Heart right ventricle (tissue), 16 donors: Measurements from ENCODE around the gene MEF2C. TPM values are rescaled to one million over a fixed set of nuclear protein-coding genes. Genes with fewer than 3 reads are reported as not detected.

Experiments
- ATAC-seq, 8 donors: fragments of 200-7000 bp; cut with Tn5 transposase; one replicate each; pipeline ENCODE4 v1.9.1; 2020; ENCODE audit warnings: mild to moderate bottlenecking in 8 of 8, moderate library complexity in 8 of 8, moderate number of reproducible peaks in 1 of 8
- DNase-seq, 2 donors: peaks; one replicate each; pipeline ENCODE4 v3.0.0-alpha.2; 2020
- H3K27ac ChIP-seq, 10 donors: fragments of 200-600 bp; sonication (generic) in 2 of 10; one replicate each; pipeline versions ENCODE4 v1.5.0 to v1.8.0; 2020 to 2022; ENCODE audit warnings: mild to moderate bottlenecking in 3 of 10
- H3K27me3 ChIP-seq, 7 donors: fragments of 200-600 bp; one replicate each; pipeline ENCODE4 v1.8.0; 2021 to 2022; ENCODE audit warnings: mild to moderate bottlenecking in 2 of 7
- H3K36me3 ChIP-seq, 9 donors: fragments of 200-600 bp; sonication (generic) in 1 of 9; one replicate each; pipeline versions ENCODE4 v1.5.0 to v1.8.0; 2020 to 2022; ENCODE audit warnings: mild to moderate bottlenecking in 2 of 9
- H3K4me1 ChIP-seq, 9 donors: fragments of 200-600 bp; sonication (generic) in 1 of 9; one replicate each; pipeline versions ENCODE4 v1.5.0 to v1.8.0; 2020 to 2022; ENCODE audit warnings: mild to moderate bottlenecking in 4 of 9
- H3K4me3 ChIP-seq, 10 donors: fragments of 200-600 bp; sonication (generic) in 2 of 10; one replicate each; pipeline versions ENCODE4 v1.5.0 to v1.8.0; 2020 to 2022; ENCODE audit warnings: mild to moderate bottlenecking in 7 of 10, moderate library complexity in 2 of 10
- H3K9me3 ChIP-seq, 11 donors: fragments of 200-600 bp in 10 of 11; sonication (generic) in 2 of 11; one replicate each; pipeline versions ENCODE4 v1.5.0 to v1.8.0; 2013 to 2022; ENCODE audit warnings: mild to moderate bottlenecking in 2 of 11, control low read depth in 1 of 11, moderate library complexity in 1 of 11
- CTCF ChIP-seq, 9 donors: fragments of 200-600 bp; sonication (generic) in 2 of 9; IDR thresholded peaks; one replicate each; pipeline versions ENCODE4 v1.5.0 to v1.8.0; 2021 to 2022; ENCODE audit warnings: antibody characterized with exemption in 9 of 9, mild to moderate bottlenecking in 5 of 9, moderate library complexity in 1 of 9
- WGBS, 2 donors: extraction: QIAGEN DNeasy Blood & Tissue Kit; methylation state at CpG; one replicate each; pipeline ENCODE4 v1.1.7; 2013; ENCODE audit warnings: inconsistent platforms in 1 of 2; 5-methylcytosine and 5-hydroxymethylcytosine counted together
- intact Hi-C, 10 donors: fragments of 100-400 bp; cut with DNase I; formaldehyde crosslinking; loops; one replicate each; pipeline versions ENCODE4 v1.11.1 to v1.14.2; 2022
- polyA plus RNA-seq, 2 donors: library from polyadenylated mRNA; stranded (reverse); fragments of 200-250 nt; gene quantifications; one replicate each; pipeline ENCODE4 v1.2.3, GENCODE V29; 2013
- total RNA-seq, 10 donors: library from RNA; stranded (reverse); fragmentation: NEBNext Ultra II Directional in 3 of 10; extraction: Animal tissue kit (Norgen Biotek cat#: 25700) in 3 of 10; gene quantifications; one replicate each; pipeline versions ENCODE4 v1.2.1 to v1.2.4, GENCODE V29; 2021 to 2023
- donor health status: Arrhythmogenic right ventricular cardiomyopathy.
- donor health status: ischemic (EF 13 %, LVEDD 7.1; RV severe dilation, severe dysfunction).
- donor health status: healthy with polysubstance abuse.
- donor health status: DM: no; HTN: yes; CAD: no.
- donor health status: DM: no; HTN: no; CAD: no.
- donor health status: ischemic (EF 25% LVEDD 6.9; RV normal size, moderate dysfunction).
- donor health status: ischemic (EF 25% LVEDD 5.7; RV mildly dilated, moderate dysfunction).
- donor health status: healthy.
- donor health status: DM: yes; HTN: yes; CAD: no.
- donor health status: Ischemic cardiomyopathy.
- donor health status: ischemic (EF 35%, LVEDD 5.7; RV mildly dilated, moderate dysfunction).
- donor health status: nonischemic (EF 11% LVEDD 7.7; RV severe dilation, severe dysfunction).
- donor health status: DM: yes; HTN: yes; CAD: no.
- donor health status: PGD.
- donor health status: ischemic (EF 29% LVEDD 5.4; RV normal size, mild dysfunction).
- donor health status: nonischemic (EF 23%, LVEDD 6.1; RV moderate dilation, normal function).

The MEF2C gene
- total and polyA plus RNA-seq, 12 donors: 11.2 to 88.7 (median 66.3) TPM

GRCh38 chr5:88845081-88845697 is 37.8 kb downstream of the MEF2C start:
- TF ChIP-seq CTCF (IDR thresholded peaks at IDR 0.05): no peak
- 37 to 39% methylated on average over 8 of the region's 8 CpGs for WGBS, 2 donors
- no peak overlapping the region for H3K4me3 ChIP-seq

GRCh38 chr5:88842784-88843183 is 40.2 kb downstream of the MEF2C start:
- peaks cover 0 to 92% (median 61%) of the 10 kb centered on the region in 9 donors for H3K4me1 ChIP-seq
- 56 to 59% methylated on average over 4 of the region's 4 CpGs for WGBS, 2 donors
- intact Hi-C loops: loop anchor here in 1 of 10 donors (5.0 kb wide), 1 partner anchor 35 kb away; no protein-coding TSS in a partner anchor
- H3K27me3 ChIP-seq: no peaks in the 10 kb centered on the region
- peak overlapping the region in 1 of 10 donors; percentile 26 for H3K27ac ChIP-seq
- DNase-seq: no peak
- no peaks in the 10 kb centered on the region for H3K9me3 ChIP-seq
- H3K4me3 ChIP-seq: no peak overlapping the region
- peaks cover 0 to 10% (median 0%) of the 10 kb centered on the region in 9 donors for H3K36me3 ChIP-seq
- no peak for TF ChIP-seq CTCF (IDR thresholded peaks at IDR 0.05)
- ATAC-seq: no peak

More at GRCh38 chr5:88845081-88845697, 37.8 kb downstream of the MEF2C start:
- intact Hi-C loops: no loop called here
- peaks cover 0 to 76% (median 56%) of the 10 kb centered on the region in 9 donors for H3K4me1 ChIP-seq
- no peaks in the 10 kb centered on the region for H3K9me3 ChIP-seq
- no peaks in the 10 kb centered on the region for H3K27me3 ChIP-seq
- DNase-seq: no peak
- peak in 1 of 8 donors; percentile 39 for ATAC-seq
- H3K36me3 ChIP-seq: peaks cover 0 to 9% (median 0%) of the 10 kb centered on the region in 9 donors
- peak overlapping the region in 4 of 10 donors; percentile 5 to 41 (median 12) for H3K27ac ChIP-seq

- intact Hi-C loops: loop anchor here in 1 of 10 donors (5.0 kb wide), 1 partner anchor 36 kb away; no protein-coding TSS in a partner anchor
- 74 to 79% methylated on average over 4 of the region's 4 CpGs for WGBS, 2 donors
- H3K4me1 ChIP-seq: peaks cover 0 to 92% (median 60%) of the 10 kb centered on the region in 9 donors
- peak overlapping the region in 3 of 10 donors; percentile 2 to 92 (median 23) for H3K27ac ChIP-seq
- H3K9me3 ChIP-seq: no peaks in the 10 kb centered on the region
- no peaks in the 10 kb centered on the region for H3K27me3 ChIP-seq
- ATAC-seq: no peak
- no peak for DNase-seq
- no peak overlapping the region for H3K4me3 ChIP-seq
- H3K36me3 ChIP-seq: peaks cover 0 to 10% (median 0%) of the 10 kb centered on the region in 9 donors
- TF ChIP-seq CTCF (IDR thresholded peaks at IDR 0.05): no peak
Observed at GRCh38 chr5:88841212-88841611, 41.8 kb downstream of the MEF2C start.

- Histone ChIP-seq H3K36me3 (peaks cover 0 to 7% (median 0%) of the 10 kb centered on the region in 9 donors), H3K27me3 (no peaks in the 10 kb centered on the region), H3K4me3 (no peak overlapping the region), H3K27ac (peak overlapping the region in 4 of 10 donors; percentile 2 to 92 (median 16)), H3K4me1 (peaks cover 0 to 92% (median 62%) of the 10 kb centered on the region in 9 donors), H3K9me3 (no peaks in the 10 kb centered on the region)
- DNase-seq: no peak
- intact Hi-C loops: loop anchor here in 1 of 10 donors (5.0 kb wide), 1 partner anchor 37 kb away; no protein-coding TSS in a partner anchor
- no peak for TF ChIP-seq CTCF (IDR thresholded peaks at IDR 0.05)
- no peak for ATAC-seq
Observed at GRCh38 chr5:88840495-88840894, 42.5 kb downstream of the MEF2C start.
